MM.1S (cell line): ENCODE data around the gene NOD2.

Experiments used
- EZH2 ChIP-seq: fragments of 300-600 bp; sonication (generic); optimal IDR thresholded peaks from 2 replicates; pipeline ENCODE3; 2017; ENCODE audit warnings: low read depth, mild to moderate bottlenecking, antibody characterized with exemption, low read length, mixed read lengths
- EZH2phosphoT487 ChIP-seq: fragments of 300-600 bp; sonication (generic); IDR thresholded peaks from 2 replicates; pipeline ENCODE4 v1.6.1; 2018; ENCODE audit warnings: antibody characterized with exemption, low read length
- TF ChIP-seq, protein P1 (sequence below): fragments of 300-600 bp; sonication (generic); IDR thresholded peaks from 2 replicates; pipeline ENCODE4 v1.5.1; 2016; ENCODE audit warnings: antibody characterized with exemption, low read length, mixed read lengths

DNA sequence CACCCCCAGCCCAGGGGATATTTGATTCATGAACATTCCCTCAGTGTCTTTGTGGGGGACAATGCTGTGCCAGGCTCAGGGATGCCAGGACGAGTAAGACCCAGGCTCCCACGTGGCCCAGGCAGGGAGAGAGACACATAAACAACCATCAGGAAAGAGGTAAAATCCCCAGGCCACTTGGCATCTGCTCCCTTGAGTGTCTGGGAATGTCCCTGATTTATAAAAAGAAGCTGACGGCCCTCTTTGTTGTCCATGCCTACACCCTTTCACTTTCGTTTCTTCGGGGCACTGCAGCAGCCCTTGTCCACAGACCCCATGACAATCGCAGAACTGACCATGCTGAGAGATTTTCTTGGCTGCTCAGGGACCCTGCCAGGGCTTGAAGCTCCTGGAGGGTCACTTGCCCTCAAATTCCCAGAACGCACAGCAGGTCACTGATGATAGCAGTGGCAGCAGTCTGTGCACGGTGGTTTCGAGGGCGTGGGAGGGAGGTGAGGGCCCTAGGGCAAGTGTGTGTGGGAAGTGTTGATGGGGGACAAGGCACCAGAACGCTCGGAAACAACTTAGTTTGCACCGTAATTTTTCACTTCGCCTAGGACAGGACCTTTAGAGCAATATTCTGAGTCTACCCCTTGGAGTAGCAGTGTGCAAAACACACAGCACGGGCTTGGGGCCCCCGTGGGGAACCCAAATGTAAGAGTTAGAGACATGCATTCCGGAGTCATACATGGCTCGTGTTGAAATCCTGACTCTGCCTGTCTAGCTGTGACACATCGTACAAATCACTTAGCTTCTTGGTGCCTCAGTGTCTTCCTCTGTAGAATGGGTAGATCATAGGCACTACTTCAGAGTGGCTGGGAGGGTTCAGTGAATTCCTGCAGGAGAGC lies 4.7 kb downstream of the NOD2 start:
- TF ChIP-seq, protein P1, sequence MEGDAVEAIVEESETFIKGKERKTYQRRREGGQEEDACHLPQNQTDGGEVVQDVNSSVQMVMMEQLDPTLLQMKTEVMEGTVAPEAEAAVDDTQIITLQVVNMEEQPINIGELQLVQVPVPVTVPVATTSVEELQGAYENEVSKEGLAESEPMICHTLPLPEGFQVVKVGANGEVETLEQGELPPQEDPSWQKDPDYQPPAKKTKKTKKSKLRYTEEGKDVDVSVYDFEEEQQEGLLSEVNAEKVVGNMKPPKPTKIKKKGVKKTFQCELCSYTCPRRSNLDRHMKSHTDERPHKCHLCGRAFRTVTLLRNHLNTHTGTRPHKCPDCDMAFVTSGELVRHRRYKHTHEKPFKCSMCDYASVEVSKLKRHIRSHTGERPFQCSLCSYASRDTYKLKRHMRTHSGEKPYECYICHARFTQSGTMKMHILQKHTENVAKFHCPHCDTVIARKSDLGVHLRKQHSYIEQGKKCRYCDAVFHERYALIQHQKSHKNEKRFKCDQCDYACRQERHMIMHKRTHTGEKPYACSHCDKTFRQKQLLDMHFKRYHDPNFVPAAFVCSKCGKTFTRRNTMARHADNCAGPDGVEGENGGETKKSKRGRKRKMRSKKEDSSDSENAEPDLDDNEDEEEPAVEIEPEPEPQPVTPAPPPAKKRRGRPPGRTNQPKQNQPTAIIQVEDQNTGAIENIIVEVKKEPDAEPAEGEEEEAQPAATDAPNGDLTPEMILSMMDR = no peak
- TF ChIP-seq EZH2 (no peak), EZH2phosphoT487 (no peak)
